IMR-90 (cell line): ENCODE measurements around the gene ASIC2. TPM values are rescaled to one million over a fixed set of nuclear protein-coding genes. Genes with fewer than 3 reads are reported as not detected.
A peak's percentile ranks its signal among the peaks of the same experiment; 100 is the strongest.

Source experiments
- ATAC-seq: fragments of 200-7000 bp; cut with Tn5 transposase; 2 replicates; pipeline ENCODE4 v1.9.1; 2020; ENCODE audit warnings: low read depth, mild to moderate bottlenecking, moderate library complexity
- BruUV-seq: library from RNA; stranded (reverse); fragments of 400-500 nt; replicated peaks from 2 replicates; lab custom pipeline; 2021; lab: Mats Ljungman, UMichigan
- CTCF ChIA-PET: fragments of 300-600 bp; formaldehyde crosslinking; extraction: SDS; loops from one replicate; lab custom pipeline; 2021; ENCODE audit warnings: antibody characterized with exemption; lab: Yijun Ruan, JAX
- POLR2A ChIA-PET: fragments of 300-600 bp; sonication (Branson Sonifier 250); formaldehyde crosslinking; loops from one replicate; lab custom pipeline; 2022; ENCODE audit warnings: antibody characterized with exemption; ENCODE audit not compliant: unreplicated experiment; lab: Charles Lee
- DNase-seq: peaks from one replicate; pipeline ENCODE4 v3.0.0; 2013
- H2AFZ ChIP-seq: replicated peaks from 2 replicates; pipeline ENCODE3; 2013; ENCODE audit warnings: low read length, mild to moderate bottlenecking; ENCODE audit not compliant: poor library complexity
- H2AK5ac ChIP-seq: 2 replicates; pipeline ENCODE4 v1.6.1; 2013; ENCODE audit warnings: low read depth, low read length, inconsistent platforms
- H2AK9ac ChIP-seq: replicated peaks from 2 replicates; pipeline ENCODE3; 2013; ENCODE audit warnings: mild to moderate bottlenecking, low read depth, low read length, moderate library complexity; ENCODE audit not compliant: poor library complexity
- H2BK120ac ChIP-seq: 2 replicates; pipeline ENCODE4 v1.6.1; 2013; ENCODE audit warnings: low read depth, low read length, inconsistent platforms
- H2BK15ac ChIP-seq: 3 replicates; pipeline ENCODE4 v1.6.1; 2013; ENCODE audit warnings: low read depth, low read length, inconsistent platforms
- H2BK20ac ChIP-seq: 2 replicates; pipeline ENCODE4 v1.6.1; 2013; ENCODE audit warnings: low read depth, mild to moderate bottlenecking, inconsistent platforms, low read length, moderate library complexity
- H2BK5ac ChIP-seq: 2 replicates; pipeline ENCODE4 v1.6.1; 2013; ENCODE audit warnings: mild to moderate bottlenecking, low read depth, low read length, inconsistent platforms; ENCODE audit not compliant: poor library complexity, severe bottlenecking
- H3K14ac ChIP-seq: replicated peaks from 2 replicates; pipeline ENCODE4 v1.6.1; 2013; ENCODE audit warnings: low read depth, low read length, inconsistent platforms
- H3K18ac ChIP-seq: 2 replicates; pipeline ENCODE4 v1.6.1; 2013; ENCODE audit warnings: low read depth, low read length, control low read depth
- H3K23ac ChIP-seq: 2 replicates; pipeline ENCODE4 v1.6.1; 2013; ENCODE audit warnings: low read depth, low read length, inconsistent platforms
- H3K27ac ChIP-seq: 2 replicates; pipeline ENCODE4 v1.5.1; 2013; ENCODE audit warnings: mild to moderate bottlenecking, control low read depth, low read length; ENCODE audit not compliant: insufficient read depth
- H3K27me3 ChIP-seq: 2 replicates; pipeline ENCODE4 v1.6.1; 2013; ENCODE audit warnings: low read length; ENCODE audit not compliant: control insufficient read depth, insufficient read depth
- H3K36me3 ChIP-seq: 2 replicates; pipeline ENCODE4 v1.6.1; 2013; ENCODE audit warnings: low read length, mixed read lengths; ENCODE audit not compliant: control insufficient read depth, insufficient read depth
- H3K4ac ChIP-seq: 2 replicates; pipeline ENCODE4 v1.6.1; 2013; ENCODE audit warnings: low read depth, low read length, inconsistent platforms
- H3K4me1 ChIP-seq: 2 replicates; pipeline ENCODE4 v1.6.1; 2013; ENCODE audit warnings: low read length, mixed read lengths; ENCODE audit not compliant: control insufficient read depth, insufficient read depth
- H3K4me2 ChIP-seq: 2 replicates; pipeline ENCODE4 v1.6.1; 2013; ENCODE audit warnings: low read depth, mild to moderate bottlenecking, control low read depth, low read length, moderate library complexity
- H3K4me3 ChIP-seq: 2 replicates; pipeline ENCODE4 v1.5.1; 2013; ENCODE audit warnings: low read depth, mild to moderate bottlenecking, control low read depth, low read length, moderate library complexity; ENCODE audit not compliant: insufficient read depth
- H3K56ac ChIP-seq: 2 replicates; pipeline ENCODE4 v1.6.1; 2013; ENCODE audit warnings: low read length, inconsistent platforms; ENCODE audit not compliant: insufficient read depth; ENCODE audit errors: extremely low read depth
- H3K79me1 ChIP-seq, 2 experiments: 2 replicates each; pipeline ENCODE4 v1.6.1; 2013; ENCODE audit warnings: low read length in 2 of 2, inconsistent platforms in 1 of 2, low read depth in 1 of 2
- H3K9ac ChIP-seq: 2 replicates; pipeline ENCODE4 v1.6.1; 2013; ENCODE audit warnings: low read depth, low read length, control low read depth
- H3K9me1 ChIP-seq: 2 replicates; pipeline ENCODE4 v1.6.1; 2013; ENCODE audit warnings: low read length, inconsistent platforms; ENCODE audit not compliant: insufficient read depth
- H3K9me3 ChIP-seq: 2 replicates; pipeline ENCODE4 v1.6.1; 2013; ENCODE audit warnings: low read length; ENCODE audit not compliant: control insufficient read depth, insufficient read depth
- H4K20me1 ChIP-seq: 2 replicates; pipeline ENCODE4 v1.6.1; 2013; ENCODE audit warnings: low read length, inconsistent platforms; ENCODE audit not compliant: insufficient read depth
- H4K5ac ChIP-seq: 2 replicates; pipeline ENCODE4 v1.6.1; 2013; ENCODE audit warnings: mild to moderate bottlenecking, low read depth, low read length, control low read depth
- H4K8ac ChIP-seq, 2 experiments: 2 replicates each; pipeline ENCODE4 v1.6.1; 2013; ENCODE audit warnings: low read depth in 2 of 2, low read length in 2 of 2, control low read depth in 1 of 2, inconsistent platforms in 1 of 2
- H4K91ac ChIP-seq: 2 replicates; pipeline ENCODE4 v1.6.1; 2013; ENCODE audit warnings: low read depth, low read length, inconsistent platforms; ENCODE audit not compliant: insufficient read depth
- BHLHE40 ChIP-seq: fragments of 150-350 bp; IDR thresholded peaks from 2 replicates; pipeline ENCODE4 v1.6.1; 2016; ENCODE audit warnings: mild to moderate bottlenecking, low read depth, low read length
- CEBPB ChIP-seq: IDR thresholded peaks from 2 replicates; pipeline ENCODE4 v1.6.1; 2012; ENCODE audit warnings: low read depth, low read length, improper control_type of control experiment
- CHD1 ChIP-seq: IDR thresholded peaks from 2 replicates; pipeline ENCODE4 v1.6.1; 2012; ENCODE audit warnings: low read depth, low read length, improper control_type of control experiment
- FOS ChIP-seq: fragments of 150-350 bp; IDR thresholded peaks from 2 replicates; pipeline ENCODE4 v1.6.1; 2016; ENCODE audit warnings: low read depth, low read length
- MAFK ChIP-seq: IDR thresholded peaks from 2 replicates; pipeline ENCODE4 v1.6.1; 2012; ENCODE audit warnings: low read depth, low read length, improper control_type of control experiment
- MAZ ChIP-seq: IDR thresholded peaks from 2 replicates; pipeline ENCODE4 v1.6.1; 2012; ENCODE audit warnings: low read depth, mild to moderate bottlenecking, low read length, improper control_type of control experiment, moderate library complexity, borderline replicate concordance
- NFE2L2 ChIP-seq: fragments of 150-350 bp; IDR thresholded peaks from 2 replicates; pipeline ENCODE4 v1.6.1; 2016; ENCODE audit warnings: low read depth, mild to moderate bottlenecking, low read length
- POLR2A ChIP-seq: IDR thresholded peaks from 2 replicates; pipeline ENCODE4 v1.6.1; 2012; ENCODE audit warnings: mild to moderate bottlenecking, low read depth, low read length
- RCOR1 ChIP-seq: IDR thresholded peaks from 2 replicates; pipeline ENCODE4 v1.6.1; 2012; ENCODE audit warnings: mild to moderate bottlenecking, low read length, improper control_type of control experiment; ENCODE audit not compliant: insufficient replicate concordance
- RFX5 ChIP-seq: IDR thresholded peaks from 2 replicates; pipeline ENCODE4 v1.8.0; 2012; ENCODE audit warnings: low read depth, mild to moderate bottlenecking, low read length, moderate library complexity
- SMC3 ChIP-seq: fragments of 150-350 bp; IDR thresholded peaks from 2 replicates; pipeline ENCODE4 v1.6.1; 2016; ENCODE audit warnings: low read depth, mild to moderate bottlenecking, antibody characterized with exemption, low read length, moderate library complexity
- WGBS, 2 experiments: methylation state at CpG; one replicate each; pipeline versions ENCODE4 v1.1.5 to v1.1.7; 2013; ENCODE audit warnings: missing lambda C conversion rate in 2 of 2; ENCODE audit not compliant: insufficient read length in 1 of 2; ENCODE audit errors: extremely low coverage in 2 of 2; 5-methylcytosine and 5-hydroxymethylcytosine counted together
- dilution Hi-C: fragments of 300-500 bp; cut with HindIII; formaldehyde crosslinking; loops from one replicate; pipeline ENCODE4 v1.14.3; 2018; ENCODE audit warnings: low sequenced_read_pairs; ENCODE audit not compliant: unreplicated experiment
- in situ Hi-C: fragments of 300-500 bp; cut with MboI; formaldehyde crosslinking; loops from 3 replicates; pipeline ENCODE4 v1.14.3; 2019; ENCODE audit warnings: low sequenced_read_pairs, inconsistent platforms, mixed read lengths
- intact Hi-C: fragments of 100-400 bp; cut with micrococcal nuclease; formaldehyde crosslinking; loops from 2 replicates; pipeline ENCODE4 v1.10.0; 2022
- polyA plus RNA-seq, 3 experiments: library from polyadenylated mRNA; depleted of rRNA; stranded (reverse); fragments of >200 nt; gene quantifications; 2 replicates each; pipeline ENCODE4 v1.2.3, GENCODE V29; 2012; ENCODE audit warnings: low replicate concordance in 1 of 3
- total RNA-seq: library from RNA; depleted of rRNA; stranded (reverse); fragments of >200 nt; gene quantifications from 2 replicates; pipeline ENCODE4 v1.2.3, GENCODE V29; 2012
- TF ChIP-seq, protein P1 (sequence below): fragments of 150-350 bp; IDR thresholded peaks from 2 replicates; pipeline ENCODE4 v1.6.1; 2017; ENCODE audit warnings: mild to moderate bottlenecking, antibody characterized with exemption, low read length, low read depth
- TF ChIP-seq, protein P2 (sequence below): conservative IDR thresholded peaks from 2 replicates; pipeline ENCODE4 v1.5.1; 2012; ENCODE audit warnings: mild to moderate bottlenecking, low read depth, low read length, improper control_type of control experiment

Gene ASIC2
- total and polyA plus RNA-seq, 2 of the 4 experiments (the other 2 are of a cell fraction), result under 0.01 to 0.15 TPM

DNA sequence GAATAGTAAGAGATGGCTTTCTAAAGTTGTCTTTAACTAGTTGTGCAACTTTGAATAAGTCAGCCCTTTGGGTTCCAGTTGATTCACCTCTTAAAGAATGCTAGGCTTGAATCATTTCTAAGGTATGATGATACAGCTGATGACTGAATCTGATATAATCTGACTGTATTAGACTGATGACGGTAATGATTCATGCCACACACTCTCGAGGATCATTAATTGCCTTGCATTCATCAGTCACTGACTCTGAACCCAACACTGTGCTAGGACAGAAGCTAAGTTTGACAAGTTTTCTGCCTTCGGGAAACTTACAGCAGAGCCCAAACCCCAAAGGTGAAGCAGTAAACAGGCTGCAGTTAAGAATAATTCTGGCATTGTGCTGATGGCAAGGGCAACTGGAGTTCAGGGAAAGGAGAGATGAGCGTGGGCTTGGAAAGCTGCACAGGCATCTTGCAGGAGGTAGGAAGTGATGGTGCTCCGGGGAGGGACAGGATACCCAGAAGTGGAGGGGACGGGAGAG lies 25.8 kb downstream of the ASIC2 start:
- Histone ChIP-seq H2BK15ac (peak overlapping the region; percentile 89; the same call in 2 of the 3 replicates), H3K18ac (peak overlapping the region; percentile 62), H4K91ac (peak overlapping the region; percentile 81), H2AK5ac (peak overlapping the region; percentile 77), H2BK20ac (peak overlapping the region; percentile 91), H4K20me1 (no peaks in the 10 kb centered on the region), H3K9ac (no peak overlapping the region), H3K79me1 (no peaks in the 10 kb centered on the region), H3K36me3 (no peaks in the 10 kb centered on the region), H3K4me1 (peaks cover 14% of the 10 kb centered on the region), H3K14ac (peak overlapping the region; percentile 56; the same call in 1 of the 2 replicates), H3K23ac (peak overlapping the region; percentile 14; the same call in 1 of the 2 replicates), H4K8ac (peak overlapping the region; percentile 20 to 68), H2BK120ac (peak overlapping the region; percentile 89), H3K4ac (peak overlapping the region; percentile 69), H2AFZ (peak overlapping the region; percentile 79), H3K9me1 (peaks cover 13% of the 10 kb centered on the region), H3K27me3 (no peaks in the 10 kb centered on the region), H4K5ac (peak overlapping the region; percentile 47), H2AK9ac (peak overlapping the region; percentile 3), H3K9me3 (no peaks in the 10 kb centered on the region), H2BK5ac (peak overlapping the region; percentile 86), H3K27ac (peak overlapping the region; percentile 76), H3K4me3 (no peak overlapping the region), H3K56ac (peak overlapping the region; percentile 32), H3K4me2 (peak overlapping the region; percentile 42)
- in situ Hi-C loops (loop anchor here (10.0 kb wide), 1 partner anchor 57 kb away; no protein-coding TSS in a partner anchor), intact Hi-C loops (no loop called here), dilution Hi-C loops (no loop called here)
- POLR2A ChIA-PET, result no interaction called here
- WGBS, 2 experiments, result no CpG with 5 or more reads among the region's 6 CpGs
- ATAC-seq (peak; percentile 89), DNase-seq (peak; percentile 94)
- BruUV-seq, result no TSS peak
- CTCF ChIA-PET, result interaction anchor here (0.6 kb wide), 1 partner anchor 11 kb away, joined by 3 read pairs; no protein-coding TSS in a partner anchor
- TF ChIP-seq RCOR1, result no peak
- TF ChIP-seq, protein P1, sequence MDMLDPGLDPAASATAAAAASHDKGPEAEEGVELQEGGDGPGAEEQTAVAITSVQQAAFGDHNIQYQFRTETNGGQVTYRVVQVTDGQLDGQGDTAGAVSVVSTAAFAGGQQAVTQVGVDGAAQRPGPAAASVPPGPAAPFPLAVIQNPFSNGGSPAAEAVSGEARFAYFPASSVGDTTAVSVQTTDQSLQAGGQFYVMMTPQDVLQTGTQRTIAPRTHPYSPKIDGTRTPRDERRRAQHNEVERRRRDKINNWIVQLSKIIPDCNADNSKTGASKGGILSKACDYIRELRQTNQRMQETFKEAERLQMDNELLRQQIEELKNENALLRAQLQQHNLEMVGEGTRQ, result no peak
- TF ChIP-seq POLR2A, result no peak
- TF ChIP-seq, protein P2, sequence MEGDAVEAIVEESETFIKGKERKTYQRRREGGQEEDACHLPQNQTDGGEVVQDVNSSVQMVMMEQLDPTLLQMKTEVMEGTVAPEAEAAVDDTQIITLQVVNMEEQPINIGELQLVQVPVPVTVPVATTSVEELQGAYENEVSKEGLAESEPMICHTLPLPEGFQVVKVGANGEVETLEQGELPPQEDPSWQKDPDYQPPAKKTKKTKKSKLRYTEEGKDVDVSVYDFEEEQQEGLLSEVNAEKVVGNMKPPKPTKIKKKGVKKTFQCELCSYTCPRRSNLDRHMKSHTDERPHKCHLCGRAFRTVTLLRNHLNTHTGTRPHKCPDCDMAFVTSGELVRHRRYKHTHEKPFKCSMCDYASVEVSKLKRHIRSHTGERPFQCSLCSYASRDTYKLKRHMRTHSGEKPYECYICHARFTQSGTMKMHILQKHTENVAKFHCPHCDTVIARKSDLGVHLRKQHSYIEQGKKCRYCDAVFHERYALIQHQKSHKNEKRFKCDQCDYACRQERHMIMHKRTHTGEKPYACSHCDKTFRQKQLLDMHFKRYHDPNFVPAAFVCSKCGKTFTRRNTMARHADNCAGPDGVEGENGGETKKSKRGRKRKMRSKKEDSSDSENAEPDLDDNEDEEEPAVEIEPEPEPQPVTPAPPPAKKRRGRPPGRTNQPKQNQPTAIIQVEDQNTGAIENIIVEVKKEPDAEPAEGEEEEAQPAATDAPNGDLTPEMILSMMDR, result no peak
- TF ChIP-seq MAFK, result peak; percentile 27; the same call in 1 of the 2 replicates
- peak; percentile 8; the same call in 1 of the 2 replicates for TF ChIP-seq RFX5
- TF ChIP-seq CEBPB, result peak; percentile 99
- peak; percentile 54 for TF ChIP-seq BHLHE40
- TF ChIP-seq MAZ, result no peak
- peak; percentile 94 for TF ChIP-seq FOS
- TF ChIP-seq SMC3, result no peak
- no peak for TF ChIP-seq CHD1
- TF ChIP-seq NFE2L2, result peak; percentile 21; the same call in 1 of the 2 replicates
